ENCODE measurements around the gene ZNF394.

DNA sequence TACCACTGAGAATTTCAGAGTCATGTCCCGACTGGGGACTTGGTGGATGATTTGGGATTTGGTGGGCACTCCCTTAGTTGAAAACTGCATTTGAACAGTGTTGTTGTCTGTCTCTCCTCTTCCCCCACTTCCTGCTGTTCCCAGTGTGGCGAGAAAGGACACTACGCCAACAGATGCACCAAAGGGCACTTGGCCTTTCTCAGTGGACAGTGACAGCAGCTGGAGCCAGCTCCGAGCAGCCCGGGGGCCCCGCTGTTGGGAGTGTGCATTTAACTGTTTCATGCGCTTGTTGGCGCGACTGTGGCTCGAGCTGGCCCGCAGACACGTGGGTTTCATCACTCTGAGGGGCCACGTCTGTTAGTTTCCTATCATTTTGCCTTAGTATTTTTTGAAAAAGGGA lies 43.8 kb downstream of the ZNF394 start:
- TF ChIP-seq, protein P1, sequence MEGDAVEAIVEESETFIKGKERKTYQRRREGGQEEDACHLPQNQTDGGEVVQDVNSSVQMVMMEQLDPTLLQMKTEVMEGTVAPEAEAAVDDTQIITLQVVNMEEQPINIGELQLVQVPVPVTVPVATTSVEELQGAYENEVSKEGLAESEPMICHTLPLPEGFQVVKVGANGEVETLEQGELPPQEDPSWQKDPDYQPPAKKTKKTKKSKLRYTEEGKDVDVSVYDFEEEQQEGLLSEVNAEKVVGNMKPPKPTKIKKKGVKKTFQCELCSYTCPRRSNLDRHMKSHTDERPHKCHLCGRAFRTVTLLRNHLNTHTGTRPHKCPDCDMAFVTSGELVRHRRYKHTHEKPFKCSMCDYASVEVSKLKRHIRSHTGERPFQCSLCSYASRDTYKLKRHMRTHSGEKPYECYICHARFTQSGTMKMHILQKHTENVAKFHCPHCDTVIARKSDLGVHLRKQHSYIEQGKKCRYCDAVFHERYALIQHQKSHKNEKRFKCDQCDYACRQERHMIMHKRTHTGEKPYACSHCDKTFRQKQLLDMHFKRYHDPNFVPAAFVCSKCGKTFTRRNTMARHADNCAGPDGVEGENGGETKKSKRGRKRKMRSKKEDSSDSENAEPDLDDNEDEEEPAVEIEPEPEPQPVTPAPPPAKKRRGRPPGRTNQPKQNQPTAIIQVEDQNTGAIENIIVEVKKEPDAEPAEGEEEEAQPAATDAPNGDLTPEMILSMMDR (conservative IDR thresholded peaks at IDR 0.05 in 1 of 2, IDR thresholded peaks at IDR 0.05 in 1 of 2; ENCODE audit: extremely low read depth in 1 of 2, insufficient read depth in 1 of 2, low read depth in 1 of 2, low read length in 2 of 2): no peak
- no peak for TF ChIP-seq EZH2 (IDR thresholded peaks at IDR 0.05; ENCODE audit: borderline replicate concordance, low read length)
